HG02610 (cell line): ENCODE data around the gene NDUFA3.

Source experiments
- ATAC-seq: cut with Tn5 transposase; IDR thresholded peaks from one replicate; pipeline ENCODE4 v1.9.1; 2021; ENCODE audit warnings: mild to moderate bottlenecking, moderate library complexity; ENCODE audit not compliant: unreplicated experiment

Gene NDUFA3

DNA sequence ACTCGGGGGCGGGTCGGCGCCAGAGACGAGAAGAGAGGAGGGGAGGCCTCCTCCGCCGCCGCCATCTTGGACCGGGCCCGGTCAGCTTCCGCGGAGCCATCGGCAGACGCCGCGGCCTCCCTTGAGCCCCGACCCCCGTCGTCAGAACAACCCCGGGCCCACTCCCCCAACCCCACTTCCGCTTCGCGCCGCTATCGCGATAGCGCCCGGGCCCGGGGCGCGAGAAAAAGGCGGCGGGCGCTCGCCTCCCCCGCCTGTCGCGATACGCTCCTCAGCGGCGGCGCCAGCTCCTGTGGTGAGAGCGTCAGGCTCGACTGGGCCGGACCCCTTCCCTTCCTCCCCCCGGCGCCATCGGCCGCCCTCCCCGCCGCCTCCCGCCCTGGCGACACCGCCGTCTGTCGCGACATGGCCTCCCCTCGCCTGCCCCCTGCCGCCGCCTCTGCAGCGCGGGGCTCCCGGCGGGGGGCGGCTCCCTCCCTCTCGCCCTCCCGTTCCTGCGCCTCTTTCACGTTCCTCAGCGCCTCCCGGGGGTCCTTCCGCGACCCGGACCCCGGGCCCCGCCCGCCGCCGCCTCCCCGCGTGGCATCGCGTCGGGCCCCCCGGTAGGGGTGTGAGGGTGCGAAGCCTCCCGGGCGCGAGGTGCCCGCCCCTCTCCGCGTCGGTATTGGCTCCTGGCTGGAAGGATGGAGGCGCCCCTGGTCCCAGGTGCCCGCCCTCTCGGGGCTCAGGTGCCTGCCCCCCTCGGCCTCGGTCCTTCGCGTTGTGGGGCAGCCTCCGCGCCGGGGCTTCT is 35.2 kb downstream of the NDUFA3 start, which contains the start of gene CNOT3:
Gene CNOT3, plus strand, starts transcription at position 64 of the 790 bp plus-strand sequence. CDS start 5,217 bp downstream, outside the sequence.
- no peak for ATAC-seq

DNA sequence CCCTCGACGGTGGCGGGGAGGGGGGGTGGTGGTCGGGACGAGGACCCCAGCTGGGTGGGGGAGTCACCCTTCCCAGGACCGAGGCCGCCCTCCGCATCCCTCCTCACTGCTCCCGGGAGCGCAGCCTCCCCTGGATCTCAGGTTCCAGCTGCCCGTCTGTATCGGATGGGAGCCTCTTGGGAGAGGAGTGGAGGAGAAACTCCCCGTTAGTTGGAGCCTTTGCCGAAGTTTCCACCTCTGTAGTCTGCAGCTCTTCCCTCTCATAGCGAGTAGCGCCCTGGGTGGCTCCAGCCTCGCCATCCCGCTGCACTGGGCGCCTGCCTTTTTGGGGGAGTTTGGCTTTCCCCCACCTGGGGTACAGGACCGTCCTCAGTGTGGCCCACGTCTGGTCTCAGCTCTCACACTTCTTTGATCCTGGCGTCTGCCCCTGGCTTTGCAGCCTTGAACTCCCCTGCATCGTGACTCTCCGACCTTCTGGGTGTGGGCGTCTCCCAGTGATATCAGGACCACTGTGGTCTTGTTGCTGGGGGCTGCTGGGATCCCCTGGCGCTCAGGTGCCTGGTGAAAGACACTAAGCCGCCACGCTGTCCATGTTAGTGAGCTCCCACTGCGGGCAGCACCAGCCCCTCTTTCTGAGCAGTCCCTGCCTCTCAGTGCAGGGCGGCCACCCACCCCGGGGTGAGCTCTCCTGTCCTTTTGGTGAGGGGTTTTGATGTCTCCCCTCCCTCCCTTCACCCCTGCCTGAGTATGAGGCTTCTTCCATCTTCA is 36.0 kb downstream of the NDUFA3 start:
- ATAC-seq, result no peak

DNA sequence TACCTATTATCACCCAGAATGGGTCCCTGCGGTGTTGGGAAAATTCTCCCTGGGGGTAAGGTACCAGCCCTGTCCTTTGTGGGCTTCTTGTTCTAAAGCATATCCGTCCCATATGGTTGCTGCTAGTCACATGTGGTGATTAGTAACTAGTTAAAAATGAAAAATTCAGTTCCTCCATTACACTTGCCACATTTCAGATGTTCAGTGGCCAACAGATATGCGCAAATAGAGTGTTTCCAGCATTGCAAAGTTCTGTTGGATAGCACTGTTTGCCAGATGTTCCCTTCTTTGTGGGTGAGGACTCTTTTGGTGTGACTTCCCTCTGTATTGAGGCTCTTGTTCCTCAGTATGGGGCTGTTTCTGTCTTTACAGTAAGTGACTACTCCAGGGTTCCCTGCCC is 38.7 kb downstream of the NDUFA3 start:
- ATAC-seq, result no peak

DNA sequence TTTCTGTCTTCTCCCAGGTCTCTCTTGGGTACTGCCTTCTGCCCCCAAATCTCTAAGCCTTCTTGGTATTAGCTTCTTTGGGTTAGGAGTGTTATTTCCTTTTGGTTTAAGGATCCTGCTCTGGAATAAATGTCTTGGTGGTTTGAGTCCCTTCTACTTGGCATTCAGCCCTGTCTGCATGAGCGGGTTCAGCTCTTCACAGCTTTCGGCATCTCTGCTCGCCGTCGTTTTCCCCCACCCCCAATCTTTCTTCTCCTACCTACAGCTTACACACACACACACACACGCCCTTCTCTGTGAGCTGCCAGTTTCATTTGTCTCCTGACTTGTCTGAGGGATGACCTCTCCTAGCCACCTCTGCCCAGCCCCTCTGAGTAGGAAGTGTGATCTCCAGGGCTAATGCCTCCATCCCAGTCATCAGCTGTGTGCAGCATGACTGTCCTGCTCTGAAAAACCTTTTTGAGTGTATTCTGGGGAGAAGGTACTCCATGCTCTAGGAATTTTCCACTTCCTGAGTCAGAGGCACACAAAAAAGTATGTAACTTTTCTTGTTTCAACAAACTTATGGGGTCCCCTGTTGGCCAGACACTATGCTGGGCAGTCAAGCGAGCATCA is 39.6 kb downstream of the NDUFA3 start:
- no peak for ATAC-seq

DNA sequence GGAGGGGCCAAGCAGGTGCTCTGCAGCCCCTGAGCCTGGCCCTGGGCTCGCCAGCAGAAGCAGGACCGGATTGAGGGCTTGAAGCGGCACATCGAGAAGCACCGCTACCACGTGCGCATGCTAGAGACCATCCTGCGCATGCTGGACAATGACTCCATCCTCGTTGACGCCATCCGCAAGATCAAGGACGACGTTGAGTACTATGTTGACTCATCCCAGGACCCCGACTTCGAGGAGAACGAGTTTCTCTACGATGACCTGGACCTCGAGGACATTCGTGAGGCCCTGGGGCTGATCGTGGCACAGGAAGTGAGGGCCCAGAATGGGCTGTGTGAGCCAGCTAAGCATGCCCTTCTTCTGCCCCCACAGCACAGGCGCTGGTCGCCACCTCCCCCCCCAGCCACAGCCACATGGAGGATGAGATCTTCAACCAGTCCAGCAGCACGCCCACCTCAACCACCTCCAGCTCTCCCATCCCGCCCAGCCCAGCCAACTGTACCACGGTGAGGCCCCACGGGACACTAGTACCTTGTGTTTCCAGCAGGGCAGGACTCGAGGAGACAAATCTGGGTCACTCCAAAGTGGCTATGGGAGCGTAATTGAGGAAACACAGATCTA is 43.0 kb downstream of the NDUFA3 start:
- no peak for ATAC-seq

DNA sequence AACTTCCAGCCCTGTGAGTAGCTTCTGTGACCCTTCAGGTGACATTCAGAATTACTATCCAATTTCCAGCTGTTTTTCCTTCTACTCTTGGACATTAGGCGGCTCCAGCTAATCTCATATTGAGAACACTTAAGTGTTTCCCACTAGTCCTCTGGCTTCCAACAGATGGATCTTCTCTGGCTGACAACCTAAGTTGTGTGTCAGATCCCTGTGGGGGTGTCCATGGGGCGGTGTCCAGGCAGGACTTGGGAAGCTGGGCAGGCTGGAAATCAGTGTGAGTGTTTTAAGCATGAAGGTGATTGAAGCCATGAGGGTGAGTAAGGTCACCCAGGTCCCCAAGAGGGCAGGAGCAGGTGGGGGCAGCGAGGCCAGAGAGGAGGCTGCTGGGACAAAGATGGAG is 45.0 kb downstream of the NDUFA3 start:
- ATAC-seq, result no peak

DNA sequence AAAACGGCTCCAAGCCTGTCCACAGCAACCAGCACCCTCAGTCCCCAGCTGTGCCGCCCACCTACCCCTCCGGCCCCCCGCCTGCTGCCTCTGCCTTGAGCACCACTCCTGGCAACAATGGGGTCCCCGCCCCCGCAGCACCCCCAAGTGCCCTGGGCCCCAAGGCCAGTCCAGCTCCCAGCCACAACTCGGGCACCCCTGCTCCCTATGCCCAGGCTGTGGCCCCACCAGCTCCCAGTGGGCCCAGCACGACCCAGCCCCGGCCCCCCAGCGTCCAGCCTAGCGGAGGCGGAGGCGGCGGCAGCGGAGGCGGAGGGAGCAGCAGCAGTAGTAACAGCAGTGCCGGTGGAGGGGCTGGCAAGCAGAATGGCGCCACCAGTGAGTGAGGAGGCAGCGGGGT is 45.5 kb downstream of the NDUFA3 start:
- no peak for ATAC-seq

DNA sequence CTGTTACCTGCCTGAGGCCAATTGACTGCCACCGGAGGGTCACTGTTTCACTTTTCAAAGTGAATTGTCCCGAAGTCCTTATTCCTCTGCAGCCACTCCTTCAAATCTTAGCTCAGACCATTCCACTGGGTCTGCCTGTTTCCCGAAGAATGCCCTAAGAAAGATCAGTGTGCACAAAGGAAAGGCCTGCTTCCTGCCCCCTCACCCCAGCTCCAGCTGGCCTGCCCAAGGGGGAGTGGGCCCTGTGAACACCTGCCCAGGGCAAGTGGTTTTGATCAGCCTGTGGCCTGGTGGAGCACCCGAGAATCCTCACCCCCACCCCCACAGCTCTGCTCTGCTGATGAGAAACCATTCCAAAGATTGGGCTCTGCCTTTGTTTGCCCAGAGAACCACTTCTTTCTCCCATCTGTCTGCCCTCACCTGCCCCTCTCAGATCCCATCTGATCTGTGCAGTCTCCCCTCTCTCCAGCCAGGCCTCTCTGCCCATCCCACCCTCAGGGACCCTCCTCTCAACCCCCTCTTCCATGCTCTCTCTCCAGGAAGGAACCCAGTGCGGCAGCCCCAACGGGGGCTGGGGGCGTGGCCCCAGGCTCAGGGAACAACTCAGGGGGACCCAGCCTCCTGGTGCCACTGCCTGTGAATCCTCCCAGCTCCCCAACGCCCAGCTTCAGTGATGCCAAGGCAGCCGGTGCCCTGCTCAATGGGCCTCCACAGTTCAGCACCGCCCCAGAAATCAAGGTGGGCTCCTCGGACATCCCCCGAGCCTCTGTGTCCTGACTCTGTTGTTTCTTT is 46.6 kb downstream of the NDUFA3 start:
- ATAC-seq, result no peak

DNA sequence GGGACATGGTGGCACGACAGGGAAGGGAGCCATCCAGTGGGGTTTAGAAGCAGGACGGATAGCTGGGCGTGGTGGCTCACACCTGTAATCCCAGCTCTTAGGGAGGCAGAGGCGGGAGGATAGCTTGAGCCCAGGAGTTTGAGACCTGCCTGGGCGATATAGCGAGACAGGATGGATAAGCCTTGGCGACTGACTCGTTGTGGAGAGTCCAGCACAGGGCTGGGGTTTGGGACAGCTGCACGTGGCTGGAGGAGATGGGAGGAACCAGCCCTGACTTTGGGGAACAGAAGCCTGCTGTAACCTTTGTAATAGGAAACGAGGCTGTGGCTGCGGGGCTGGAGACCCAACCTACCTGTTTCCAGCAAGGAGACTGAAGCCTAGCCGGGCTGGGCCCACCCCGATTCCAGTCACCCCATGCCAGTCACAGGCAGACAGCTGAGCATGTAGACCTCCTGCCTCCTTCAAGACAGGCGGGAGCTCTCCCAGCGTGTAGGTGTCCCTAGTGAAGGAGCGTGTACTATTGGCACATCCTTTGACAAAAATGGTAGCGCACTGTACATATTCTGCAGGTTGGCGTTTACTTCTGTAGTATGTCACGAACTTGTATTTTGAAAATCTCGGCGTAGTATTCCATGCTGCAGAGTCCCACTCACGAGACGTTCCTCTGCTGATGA is 48.8 kb downstream of the NDUFA3 start:
- no peak for ATAC-seq

DNA sequence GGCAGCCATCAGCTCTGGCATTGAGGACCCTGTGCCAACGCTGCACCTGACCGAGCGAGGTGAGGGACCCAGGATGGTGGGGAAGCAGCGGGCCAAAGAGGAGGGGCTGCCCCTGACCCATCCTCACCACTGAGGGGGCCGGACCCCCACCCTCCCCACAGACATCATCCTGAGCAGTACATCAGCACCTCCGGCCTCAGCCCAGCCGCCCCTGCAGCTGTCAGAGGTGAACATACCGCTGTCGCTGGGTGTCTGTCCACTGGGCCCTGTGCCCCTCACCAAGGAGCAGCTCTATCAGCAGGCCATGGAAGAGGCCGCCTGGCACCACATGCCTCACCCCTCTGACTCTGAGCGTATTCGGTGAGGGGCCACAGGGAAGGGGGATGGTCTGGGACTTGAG is 49.6 kb downstream of the NDUFA3 start:
- no peak for ATAC-seq

DNA sequence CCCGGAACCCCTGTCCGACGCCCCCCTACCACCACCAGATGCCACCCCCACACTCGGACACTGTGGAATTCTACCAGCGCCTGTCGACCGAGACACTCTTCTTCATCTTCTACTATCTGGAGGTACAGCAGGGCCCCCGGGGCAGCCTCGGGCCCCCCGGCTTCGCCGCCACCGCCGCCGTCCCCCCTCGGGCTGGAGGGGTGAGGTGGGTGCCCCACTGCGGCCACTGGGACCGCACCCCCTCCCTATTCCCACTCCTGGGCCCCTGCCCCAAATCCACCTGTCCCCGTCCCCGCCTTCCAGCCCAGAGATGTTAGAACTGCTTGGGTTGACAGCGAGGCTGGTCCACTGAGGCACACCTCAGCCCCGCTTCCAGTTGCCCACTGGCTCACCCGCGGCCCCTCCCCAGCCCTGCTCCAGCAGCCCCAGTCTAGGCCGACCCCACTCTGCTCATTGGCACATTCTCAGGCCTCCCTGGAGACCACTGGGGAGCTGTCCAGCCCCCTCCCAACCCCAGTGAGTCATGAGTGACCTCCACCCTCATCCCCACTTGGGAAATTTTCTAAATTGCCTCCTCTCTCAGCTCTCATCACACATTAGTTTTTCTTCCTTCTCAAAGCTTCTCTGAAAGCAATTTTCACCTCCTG is 50.3 kb downstream of the NDUFA3 start:
- no peak for ATAC-seq

DNA sequence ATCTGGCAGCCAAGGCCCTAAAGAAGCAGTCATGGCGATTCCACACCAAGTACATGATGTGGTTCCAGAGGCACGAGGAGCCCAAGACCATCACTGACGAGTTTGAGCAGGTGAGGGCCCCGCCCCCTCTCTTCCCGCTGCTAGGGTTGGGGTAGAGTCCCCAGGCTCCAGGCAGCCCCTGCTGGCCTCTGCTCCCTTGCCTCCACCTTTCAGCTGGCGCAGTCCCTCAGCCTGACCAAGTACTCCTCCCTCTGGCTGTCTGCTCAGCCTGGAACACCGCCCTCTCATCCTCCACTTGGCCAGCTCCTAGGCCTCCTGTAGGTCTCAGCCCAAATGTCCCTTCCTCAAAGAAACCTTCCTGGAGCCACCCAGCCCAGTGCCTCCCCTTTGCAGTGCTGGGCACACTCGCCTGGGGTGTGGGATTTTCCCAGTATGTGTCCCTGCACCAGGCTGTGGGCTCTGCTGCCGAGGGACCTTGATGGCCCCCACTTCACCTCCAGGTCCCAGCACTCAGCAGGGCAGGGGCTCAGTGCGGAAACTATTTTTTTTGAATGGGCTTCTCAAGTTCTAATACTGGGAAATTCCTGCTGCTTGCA is 51.2 kb downstream of the NDUFA3 start:
- ATAC-seq, result no peak

DNA sequence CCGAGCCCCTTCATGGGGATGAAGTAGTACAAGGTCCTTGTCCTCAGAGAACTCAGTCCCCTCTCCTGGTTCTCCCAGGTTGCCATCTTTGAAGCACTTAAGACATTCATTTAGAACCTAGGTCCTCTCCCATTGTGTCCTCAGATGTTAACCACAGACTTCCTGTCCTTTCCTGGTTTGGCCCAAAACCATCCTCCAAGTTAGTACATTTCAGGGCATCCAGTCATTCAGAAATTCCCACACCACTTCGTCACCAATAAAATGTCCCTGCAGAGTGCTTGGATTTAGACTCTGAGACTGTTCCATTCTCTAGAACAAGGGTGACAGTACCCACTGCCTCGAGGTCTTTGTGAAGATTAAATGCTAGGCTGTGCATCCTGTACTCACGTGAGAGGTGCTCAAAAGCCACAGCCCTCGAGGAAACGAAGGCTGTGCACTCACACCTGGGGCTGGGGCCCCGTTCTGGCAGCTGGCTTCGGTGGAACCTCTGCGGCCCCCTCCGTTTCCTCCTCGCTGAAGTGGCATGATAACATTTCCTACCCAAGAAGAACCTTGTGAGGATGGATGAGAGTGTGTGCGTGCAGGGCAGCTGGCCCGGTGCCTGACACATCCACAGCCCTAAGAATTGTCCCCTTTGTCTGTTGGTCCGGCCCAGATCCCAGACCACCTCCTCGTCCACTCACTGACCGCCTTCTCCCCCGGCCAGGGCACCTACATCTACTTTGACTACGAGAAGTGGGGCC is 52.1 kb downstream of the NDUFA3 start:
- ATAC-seq, result no peak

DNA sequence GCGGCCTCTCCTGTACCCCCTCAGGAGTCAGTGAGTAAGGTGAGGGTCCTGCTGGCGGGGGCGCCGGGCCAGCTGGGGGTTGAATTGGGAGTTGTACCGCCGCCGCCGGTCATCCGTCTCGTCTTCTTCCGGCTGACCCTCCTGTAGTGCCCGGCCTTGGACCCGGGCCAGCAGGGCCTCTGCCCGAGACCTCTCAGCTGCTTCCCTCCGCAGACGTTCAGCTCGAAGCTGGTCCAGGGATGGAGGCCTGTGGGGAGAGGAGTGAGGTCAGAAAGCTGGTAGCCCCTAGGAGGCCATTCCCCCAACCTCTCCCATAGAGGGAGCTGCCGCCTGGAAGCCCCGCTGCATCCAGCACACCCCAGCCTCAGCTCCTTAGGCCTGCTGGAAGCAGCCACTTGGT is 53.0 kb downstream of the NDUFA3 start:
- no peak for ATAC-seq

DNA sequence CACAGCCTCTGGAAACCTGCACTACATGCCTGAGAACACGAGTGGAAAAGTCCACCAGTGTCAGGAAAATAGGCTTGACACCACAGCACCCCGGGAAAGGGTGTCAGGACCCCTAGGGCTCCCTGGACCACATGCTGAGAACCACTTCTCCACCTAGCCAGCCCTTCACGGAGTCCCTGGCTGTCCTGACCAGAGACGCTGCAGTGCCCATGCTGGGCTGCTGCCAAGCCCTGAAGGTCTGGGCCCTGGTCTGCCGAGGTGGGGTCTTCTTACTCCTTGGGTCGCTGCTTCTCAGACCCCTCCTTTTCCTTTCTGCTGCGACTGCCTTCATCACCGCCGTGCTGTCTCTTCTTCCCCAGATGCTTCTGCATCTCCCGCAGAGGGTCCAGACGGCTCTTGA is 53.8 kb downstream of the NDUFA3 start:
- no peak for ATAC-seq

DNA sequence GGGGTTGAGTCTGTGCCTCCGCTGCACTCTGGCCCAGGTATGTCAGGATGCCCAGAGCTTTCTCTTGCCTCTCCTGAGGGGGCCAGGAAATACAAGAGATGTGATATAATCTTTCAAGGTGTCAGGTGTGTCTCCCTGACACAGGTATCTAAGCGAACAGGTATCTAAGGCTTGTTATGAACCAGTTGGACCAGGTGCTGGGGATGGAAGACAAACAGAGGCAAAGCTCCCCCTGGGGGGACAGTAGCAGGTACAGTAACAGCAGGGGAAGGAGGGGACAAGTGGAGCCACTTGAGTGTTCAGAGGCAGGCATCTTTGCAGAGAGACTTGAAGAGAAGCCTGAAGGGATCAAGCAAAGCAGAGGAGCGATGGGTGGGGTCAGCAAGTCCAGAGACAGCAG is 54.3 kb downstream of the NDUFA3 start:
- no peak for ATAC-seq
